ENCODE results near the gene PHACTR3.

GRCh38 chr20:59662856-59663512 is 58.6 kb downstream of the PHACTR3 start:
- no peak for TF ChIP-seq CTCF (IDR thresholded peaks at IDR 0.05)
- TF ChIP-seq POLR2AphosphoS5 (IDR thresholded peaks at IDR 0.05; ENCODE audit: low read depth, low read length) = no peak
